ENCODE data around the gene CYP3A5. TPM values are rescaled to one million over a fixed set of nuclear protein-coding genes. Genes with fewer than 3 reads are reported as not detected.

The CYP3A5 gene
- polyA plus RNA-seq, 1 donor (not counting 4 experiments of a cell fraction or from before 2014, with no cell fraction given), result 3.4 TPM

GRCh38 chr7:99674995-99675742 is 4.6 kb downstream of the CYP3A5 start:
- Histone ChIP-seq H3K36me3 (ENCODE audit: control insufficient read depth in 2 of 2, extremely low read depth in 1 of 2, insufficient read depth in 2 of 2, low read length in 2 of 2) (peaks cover 0 to 3% of the 10 kb centered on the region in 2 experiments), H4K20me1 (ENCODE audit: control insufficient read depth, extremely low read depth, insufficient read depth, low read length) (no peaks in the 10 kb centered on the region), H3K9ac (ENCODE audit: control insufficient read depth, extremely low read depth, insufficient read depth, low read length) (no peak overlapping the region), H3K4me1 (ENCODE audit: control insufficient read depth, extremely low read depth, insufficient read depth, low read length) (peaks cover 10% of the 10 kb centered on the region), H3K27me3 (ENCODE audit: control insufficient read depth, extremely low read depth, insufficient read depth, low read length) (no peaks in the 10 kb centered on the region), H3K4me3 (ENCODE audit: control insufficient read depth in 2 of 3, extremely low read depth in 1 of 3, insufficient read depth in 2 of 3, low read depth in 1 of 3, low read length in 3 of 3) (no peak overlapping the region), H3K4me2 (ENCODE audit: control insufficient read depth, extremely low read depth, insufficient read depth, low read depth, low read length) (no peak overlapping the region), H3K27ac (ENCODE audit: control insufficient read depth, insufficient read depth, low read length) (no peak overlapping the region), H3K79me2 (ENCODE audit: control insufficient read depth, insufficient read depth, low read length) (no peaks in the 10 kb centered on the region), H3K9me1 (ENCODE audit: control insufficient read depth, extremely low read depth, insufficient read depth, low read length) (no peaks in the 10 kb centered on the region), H2AFZ (ENCODE audit: control insufficient read depth, low read length) (no peak overlapping the region), H3K9me3 (ENCODE audit: control insufficient read depth, low read depth, low read length) (no peaks in the 10 kb centered on the region)
- dilution Hi-C loops (cut with MboI; ENCODE audit: extremely low pct_ligation_motif_present, low sequenced_read_pairs), result no loop called here
- no peak for FAIRE-seq
- DNase-seq (ENCODE audit: low read depth, low spot score), result no peak
- TF ChIP-seq EZH2 (IDR thresholded peaks at IDR 0.05; ENCODE audit: low read length), result no peak
- no peak for TF ChIP-seq CTCF (optimal IDR thresholded peaks at IDR 0.05 in 1 of 3, IDR thresholded peaks at IDR 0.05 in 1 of 3, conservative IDR thresholded peaks at IDR 0.05 in 1 of 3; ENCODE audit: extremely low read depth in 1 of 3, insufficient read depth in 2 of 3, low read length in 3 of 3)

GRCh38 chr7:99672573-99672972 is 7.2 kb downstream of the CYP3A5 start:
- dilution Hi-C loops (cut with MboI; ENCODE audit: extremely low pct_ligation_motif_present, low sequenced_read_pairs), result no loop called here
- FAIRE-seq, result no peak

More at GRCh38 chr7:99672573-99672972, 7.2 kb downstream of the CYP3A5 start:
- no peak for DNase-seq (ENCODE audit: low read depth, low spot score)
- no peak overlapping the region for H3K9ac ChIP-seq (ENCODE audit: control insufficient read depth, extremely low read depth, insufficient read depth, low read length)
- no peaks in the 10 kb centered on the region for H3K79me2 ChIP-seq (ENCODE audit: control insufficient read depth, insufficient read depth, low read length)
- no peaks in the 10 kb centered on the region for H4K20me1 ChIP-seq (ENCODE audit: control insufficient read depth, extremely low read depth, insufficient read depth, low read length)
- no peaks in the 10 kb centered on the region for H3K27me3 ChIP-seq (ENCODE audit: control insufficient read depth, extremely low read depth, insufficient read depth, low read length)
- no peak overlapping the region for H2AFZ ChIP-seq (ENCODE audit: control insufficient read depth, low read length)
- no peaks in the 10 kb centered on the region for H3K9me3 ChIP-seq (ENCODE audit: control insufficient read depth, low read depth, low read length)
- H3K4me2 ChIP-seq (ENCODE audit: control insufficient read depth, extremely low read depth, insufficient read depth, low read depth, low read length), result no peak overlapping the region
- H3K9me1 ChIP-seq (ENCODE audit: control insufficient read depth, extremely low read depth, insufficient read depth, low read length), result no peaks in the 10 kb centered on the region
- H3K36me3 ChIP-seq (ENCODE audit: control insufficient read depth in 2 of 2, extremely low read depth in 1 of 2, insufficient read depth in 2 of 2, low read length in 2 of 2), result peaks cover 0 to 3% of the 10 kb centered on the region in 2 experiments
- H3K4me3 ChIP-seq (ENCODE audit: control insufficient read depth in 2 of 3, extremely low read depth in 1 of 3, insufficient read depth in 2 of 3, low read depth in 1 of 3, low read length in 3 of 3), result no peak overlapping the region
- TF ChIP-seq CTCF (optimal IDR thresholded peaks at IDR 0.05 in 1 of 3, IDR thresholded peaks at IDR 0.05 in 1 of 3, conservative IDR thresholded peaks at IDR 0.05 in 1 of 3; ENCODE audit: extremely low read depth in 1 of 3, insufficient read depth in 2 of 3, low read length in 3 of 3), result no peak
- no peak for TF ChIP-seq EZH2 (IDR thresholded peaks at IDR 0.05; ENCODE audit: low read length)
- H3K27ac ChIP-seq (ENCODE audit: control insufficient read depth, insufficient read depth, low read length), result no peak overlapping the region
- H3K4me1 ChIP-seq (ENCODE audit: control insufficient read depth, extremely low read depth, insufficient read depth, low read length), result no peaks in the 10 kb centered on the region

Measured in keratinocyte (primary cell).